MCF 10A (cell line): ENCODE data around the gene MRGPRX3. TPM values are rescaled to one million over a fixed set of nuclear protein-coding genes. Genes with fewer than 3 reads are reported as not detected.

Experiments used
- BruUV-seq: library from RNA; stranded (reverse); fragments of 400-500 nt; replicated peaks from 2 replicates; lab custom pipeline; 2021; lab: Mats Ljungman, UMichigan
- CTCF ChIA-PET: fragments of 300-600 bp; sonication (Branson Sonifier 250); formaldehyde crosslinking; extraction: SDS; loops from one replicate; lab custom pipeline; 2021; ENCODE audit warnings: antibody characterized with exemption, inconsistent platforms; lab: Yijun Ruan, JAX
- POLR2A ChIA-PET: fragments of 300-600, 350-650 bp; sonication (Branson Sonifier 250); formaldehyde crosslinking; extraction: SDS; loops from one replicate; lab custom pipeline; 2020; ENCODE audit warnings: antibody characterized with exemption, inconsistent platforms; lab: Yijun Ruan, JAX
- DNase-seq: peaks from one replicate; pipeline ENCODE4 v3.0.0-alpha.2; 2018; ENCODE audit not compliant: unreplicated experiment
- H3K27ac Mint-ChIP-seq: one replicate; pipeline ENCODE4 v1.8.0; 2022; ENCODE audit warnings: mild to moderate bottlenecking, low read depth, mixed read lengths; ENCODE audit not compliant: unreplicated experiment
- H3K27me3 Mint-ChIP-seq: one replicate; pipeline ENCODE4 v1.8.0; 2022; ENCODE audit warnings: mixed read lengths; ENCODE audit not compliant: insufficient read depth, unreplicated experiment
- H3K36me3 Mint-ChIP-seq: one replicate; pipeline ENCODE4 v1.8.0; 2022; ENCODE audit warnings: mild to moderate bottlenecking, moderate library complexity, mixed read lengths; ENCODE audit not compliant: insufficient read depth, unreplicated experiment
- H3K4me1 Mint-ChIP-seq: one replicate; pipeline ENCODE4 v1.8.0; 2022; ENCODE audit warnings: mixed read lengths; ENCODE audit not compliant: insufficient read depth, unreplicated experiment
- H3K4me3 Mint-ChIP-seq: one replicate; pipeline ENCODE4 v1.8.0; 2022; ENCODE audit warnings: mild to moderate bottlenecking, moderate library complexity, mixed read lengths; ENCODE audit not compliant: unreplicated experiment
- H3K9me3 Mint-ChIP-seq: one replicate; pipeline ENCODE4 v1.8.0; 2022; ENCODE audit warnings: mixed read lengths; ENCODE audit not compliant: unreplicated experiment
- intact Hi-C: fragments of 100-400 bp; cut with micrococcal nuclease; formaldehyde crosslinking; loops from 2 replicates; pipeline ENCODE4 v1.14.1; 2022
- total RNA-seq: library from RNA; stranded (reverse); gene quantifications from 2 replicates; pipeline ENCODE4 v1.2.3, GENCODE V29; 2022
- TF ChIP-seq, protein P1 (sequence below): fragments of 200-600 bp; IDR thresholded peaks from one replicate; pipeline ENCODE4 v1.8.0; 2022; ENCODE audit warnings: antibody characterized with exemption, mild to moderate bottlenecking; ENCODE audit not compliant: unreplicated experiment

MRGPRX3 gene
- total RNA-seq, 1 experiment from 2014 or later: 0.79 TPM

DNA sequence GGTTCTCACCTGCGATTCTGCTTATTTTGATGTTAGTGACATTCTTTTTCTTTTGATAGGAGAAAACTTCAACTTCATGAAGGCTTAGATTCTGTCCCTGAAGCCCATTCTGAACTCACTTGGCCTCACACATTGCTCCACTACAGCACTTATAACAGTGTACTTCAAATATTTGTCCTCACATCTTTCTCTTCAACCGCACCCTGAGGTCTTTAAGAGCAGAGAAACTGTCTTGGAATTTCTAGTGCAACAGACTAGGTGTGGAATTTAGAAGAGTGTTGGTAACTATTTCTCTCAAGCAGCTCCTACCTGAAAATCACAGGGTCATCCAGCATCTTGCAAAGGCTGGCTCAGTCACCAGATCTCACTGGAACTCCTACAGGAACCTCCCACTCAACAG lies 7.8 kb downstream of the MRGPRX3 start:
- no TSS peak for BruUV-seq
- Mint-ChIP-seq H3K4me1 (peaks cover 11% of the 10 kb centered on the region), H3K27ac (no peak overlapping the region), H3K9me3 (no peaks in the 10 kb centered on the region), H3K4me3 (no peak overlapping the region), H3K27me3 (no peaks in the 10 kb centered on the region), H3K36me3 (no peaks in the 10 kb centered on the region)
- no peak for DNase-seq
- intact Hi-C loops: no loop called here
- CTCF ChIA-PET: interaction anchor here (0.6 kb wide), 1 partner anchor 365 kb away, joined by 5 read pairs; no protein-coding TSS in a partner anchor
- POLR2A ChIA-PET: no interaction called here
- TF ChIP-seq, protein P1, sequence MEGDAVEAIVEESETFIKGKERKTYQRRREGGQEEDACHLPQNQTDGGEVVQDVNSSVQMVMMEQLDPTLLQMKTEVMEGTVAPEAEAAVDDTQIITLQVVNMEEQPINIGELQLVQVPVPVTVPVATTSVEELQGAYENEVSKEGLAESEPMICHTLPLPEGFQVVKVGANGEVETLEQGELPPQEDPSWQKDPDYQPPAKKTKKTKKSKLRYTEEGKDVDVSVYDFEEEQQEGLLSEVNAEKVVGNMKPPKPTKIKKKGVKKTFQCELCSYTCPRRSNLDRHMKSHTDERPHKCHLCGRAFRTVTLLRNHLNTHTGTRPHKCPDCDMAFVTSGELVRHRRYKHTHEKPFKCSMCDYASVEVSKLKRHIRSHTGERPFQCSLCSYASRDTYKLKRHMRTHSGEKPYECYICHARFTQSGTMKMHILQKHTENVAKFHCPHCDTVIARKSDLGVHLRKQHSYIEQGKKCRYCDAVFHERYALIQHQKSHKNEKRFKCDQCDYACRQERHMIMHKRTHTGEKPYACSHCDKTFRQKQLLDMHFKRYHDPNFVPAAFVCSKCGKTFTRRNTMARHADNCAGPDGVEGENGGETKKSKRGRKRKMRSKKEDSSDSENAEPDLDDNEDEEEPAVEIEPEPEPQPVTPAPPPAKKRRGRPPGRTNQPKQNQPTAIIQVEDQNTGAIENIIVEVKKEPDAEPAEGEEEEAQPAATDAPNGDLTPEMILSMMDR: no peak

DNA sequence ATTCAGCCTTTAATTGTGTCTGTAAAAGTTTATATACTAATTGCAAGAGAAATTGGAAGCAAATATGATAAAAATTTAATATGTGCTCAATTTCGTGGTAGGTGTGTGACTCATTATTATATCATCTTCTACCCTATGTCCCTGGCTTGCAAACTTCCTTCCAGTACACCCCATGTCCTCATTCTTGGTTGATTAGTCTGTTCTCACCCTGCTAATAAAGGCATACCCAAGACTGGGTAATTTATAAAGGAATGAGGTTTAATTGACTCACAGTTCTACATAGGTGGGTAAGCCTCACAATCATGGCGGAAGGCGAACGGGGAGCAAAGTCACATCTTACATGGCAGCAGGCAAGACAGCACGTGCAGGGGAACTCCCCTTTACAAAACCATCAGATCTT lies 11.9 kb downstream of the MRGPRX3 start:
- no TSS peak for BruUV-seq
- Mint-ChIP-seq H3K27me3 (no peaks in the 10 kb centered on the region), H3K4me3 (no peak overlapping the region), H3K36me3 (peaks cover 6% of the 10 kb centered on the region), H3K9me3 (peaks cover 9% of the 10 kb centered on the region), H3K4me1 (peaks cover 11% of the 10 kb centered on the region), H3K27ac (no peak overlapping the region)
- intact Hi-C loops: no loop called here
- peak; percentile 35 for DNase-seq
- TF ChIP-seq, protein P1: no peak
- POLR2A ChIA-PET: no interaction called here
- CTCF ChIA-PET: no interaction called here

DNA sequence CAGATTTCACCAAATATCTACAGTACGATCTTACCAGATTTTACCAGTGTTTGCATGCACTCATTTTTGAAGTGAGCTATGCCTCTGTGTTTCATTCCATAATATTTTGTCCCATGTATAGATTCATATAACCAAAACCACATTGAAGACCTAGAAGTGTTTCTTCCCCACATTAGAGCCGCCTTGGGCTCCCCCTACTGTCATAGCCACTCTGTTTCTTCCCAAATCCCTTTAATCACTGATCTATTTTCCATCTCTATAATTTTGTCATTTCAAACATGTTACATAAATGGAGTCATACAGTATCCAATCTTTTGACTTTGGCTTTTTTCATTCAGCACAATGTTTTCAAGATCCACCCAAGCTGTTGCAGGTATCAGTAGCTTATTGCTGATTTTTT lies 12.7 kb downstream of the MRGPRX3 start:
- Mint-ChIP-seq H3K27me3 (no peaks in the 10 kb centered on the region), H3K9me3 (peaks cover 9% of the 10 kb centered on the region), H3K36me3 (peaks cover 6% of the 10 kb centered on the region), H3K4me3 (no peak overlapping the region), H3K27ac (no peak overlapping the region), H3K4me1 (peaks cover 11% of the 10 kb centered on the region)
- intact Hi-C loops: no loop called here
- CTCF ChIA-PET: interaction anchor here (0.5 to 0.8 kb wide), 3 partner anchors 24 to 573 kb away, joined by 3 read pairs; no protein-coding TSS in a partner anchor
- no TSS peak for BruUV-seq
- TF ChIP-seq, protein P1: no peak
- DNase-seq: no peak
- POLR2A ChIA-PET: no interaction called here

DNA sequence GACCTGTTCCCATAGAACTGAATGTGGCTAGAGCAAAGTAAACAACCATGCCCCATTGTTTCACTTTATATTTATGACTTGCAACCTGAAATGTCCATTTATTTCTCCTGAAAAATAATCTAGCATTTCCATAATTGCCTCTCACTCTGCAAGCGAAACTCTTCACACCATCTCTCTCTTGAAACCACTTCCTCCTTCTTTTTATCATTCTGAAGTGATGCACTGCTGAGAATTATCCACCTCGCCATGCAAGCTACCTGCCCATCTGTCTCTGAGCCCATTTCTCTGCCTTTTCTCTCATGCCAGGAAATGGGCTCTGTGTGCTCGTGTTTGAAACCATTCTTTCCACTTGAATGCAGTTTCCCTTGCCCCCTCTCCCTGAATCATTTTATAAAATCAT lies 13.5 kb downstream of the MRGPRX3 start:
- ChIA-PET CTCF (interaction anchor here (0.7 to 0.8 kb wide), 2 partner anchors 23 to 40 kb away, joined by 3 read pairs; partner anchors contain the start of gene SAAL1), POLR2A (no interaction called here)
- Mint-ChIP-seq H3K4me3 (no peak overlapping the region), H3K4me1 (peaks cover 11% of the 10 kb centered on the region), H3K27me3 (peaks cover 2% of the 10 kb centered on the region), H3K36me3 (peaks cover 6% of the 10 kb centered on the region), H3K9me3 (peaks cover 9% of the 10 kb centered on the region), H3K27ac (no peak overlapping the region)
- BruUV-seq: no TSS peak
- intact Hi-C loops: no loop called here
- TF ChIP-seq, protein P1: no peak
- no peak for DNase-seq
